DOHH2 (cell line): Measurements from ENCODE around the gene TMEM37.

Experiments
- H3F3A ChIP-seq: fragments of 200-600 bp; sonication (generic), shearing (Covaris generic); 2 replicates; pipeline ENCODE4 v1.6.0; 2016; ENCODE audit warnings: antibody characterized with exemption, mild to moderate bottlenecking; ENCODE audit not compliant: control insufficient read depth, insufficient read depth
- H3K27ac ChIP-seq: fragments of 200-600 bp; sonication (generic); 2 replicates; pipeline ENCODE4 v1.5.1; 2014; ENCODE audit warnings: low read depth, mild to moderate bottlenecking, low read length, moderate library complexity
- H3K27me3 ChIP-seq: fragments of 200-600 bp; sonication (generic); 2 replicates; pipeline ENCODE4 v1.6.1; 2014; ENCODE audit warnings: mild to moderate bottlenecking, low read length, mixed read lengths; ENCODE audit not compliant: control insufficient read depth
- H3K36me3 ChIP-seq: fragments of 200-600 bp; sonication (generic); 2 replicates; pipeline ENCODE4 v1.6.1; 2014; ENCODE audit warnings: mild to moderate bottlenecking, low read length, moderate library complexity, mixed read lengths; ENCODE audit not compliant: control insufficient read depth
- H3K4me1 ChIP-seq: fragments of 200-600 bp; sonication (generic); 2 replicates; pipeline ENCODE4 v1.6.1; 2014; ENCODE audit warnings: mild to moderate bottlenecking, low read length, mixed read lengths; ENCODE audit not compliant: control insufficient read depth
- H3K4me2 ChIP-seq: fragments of 200-600 bp; sonication (generic); 2 replicates; pipeline ENCODE4 v1.6.0; 2014; ENCODE audit warnings: mild to moderate bottlenecking, low read length, moderate library complexity
- H3K4me3 ChIP-seq: fragments of 200-600 bp; sonication (generic); 2 replicates; pipeline ENCODE4 v1.5.1; 2014; ENCODE audit warnings: mild to moderate bottlenecking, low read length, mixed read lengths
- H3K79me2 ChIP-seq: fragments of 200-600 bp; sonication (generic); 2 replicates; pipeline ENCODE4 v1.6.1; 2014; ENCODE audit warnings: mild to moderate bottlenecking, low read length, mixed read lengths; ENCODE audit not compliant: control insufficient read depth
- H3K9me2 ChIP-seq: fragments of 200-600 bp; sonication (generic); replicated peaks from 2 replicates; pipeline ENCODE4 v1.6.1; 2014; ENCODE audit warnings: mild to moderate bottlenecking, low read length, mixed read lengths; ENCODE audit not compliant: control insufficient read depth
- H3K9me3 ChIP-seq: fragments of 200-600 bp; sonication (generic); 2 replicates; pipeline ENCODE4 v1.6.1; 2014; ENCODE audit warnings: antibody characterized with exemption, low read length, mixed read lengths; ENCODE audit not compliant: control insufficient read depth, insufficient read depth
- H4K20me1 ChIP-seq: fragments of 200-600 bp; sonication (generic); 2 replicates; pipeline ENCODE4 v1.6.0; 2014; ENCODE audit warnings: low read depth, mild to moderate bottlenecking, antibody characterized with exemption, low read length, moderate library complexity; ENCODE audit not compliant: control insufficient read depth, insufficient read depth
- EZH2phosphoT487 ChIP-seq: fragments of 200-600 bp; sonication (generic); IDR thresholded peaks from 2 replicates; pipeline ENCODE4 v1.6.1; 2017; ENCODE audit warnings: borderline replicate concordance, mild to moderate bottlenecking, antibody characterized with exemption, low read length, moderate library complexity, mixed read lengths
- TF ChIP-seq, protein P1 (sequence below): fragments of 200-600 bp; sonication (generic); IDR thresholded peaks from one replicate; pipeline ENCODE4 v1.5.1; 2014; ENCODE audit warnings: antibody characterized with exemption, mild to moderate bottlenecking, low read depth, low read length; ENCODE audit not compliant: poor library complexity, severe bottlenecking

Gene TMEM37

DNA sequence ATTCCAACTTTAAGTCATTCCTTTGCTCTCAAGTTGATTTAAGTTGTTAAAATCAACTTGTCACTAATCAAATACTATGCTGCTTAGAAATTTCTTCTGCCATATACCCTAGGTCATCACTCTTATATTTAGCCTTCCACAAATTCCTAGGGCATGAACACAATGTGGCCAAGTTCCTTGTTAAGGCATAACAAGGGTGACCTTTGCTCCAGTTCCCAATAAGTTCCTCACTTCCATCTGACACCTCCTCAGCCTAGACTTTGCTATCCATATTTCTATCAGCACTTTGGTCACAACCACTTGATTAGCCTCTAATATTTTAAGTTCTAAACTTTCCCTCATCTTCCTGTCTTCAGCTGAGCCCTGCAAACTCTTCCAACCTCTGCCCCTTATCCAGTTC lies 9.9 kb upstream of the TMEM37 start:
- no peak overlapping the region for H3K4me2 ChIP-seq
- H3K4me1 ChIP-seq = no peaks in the 10 kb centered on the region
- TF ChIP-seq, protein P1, sequence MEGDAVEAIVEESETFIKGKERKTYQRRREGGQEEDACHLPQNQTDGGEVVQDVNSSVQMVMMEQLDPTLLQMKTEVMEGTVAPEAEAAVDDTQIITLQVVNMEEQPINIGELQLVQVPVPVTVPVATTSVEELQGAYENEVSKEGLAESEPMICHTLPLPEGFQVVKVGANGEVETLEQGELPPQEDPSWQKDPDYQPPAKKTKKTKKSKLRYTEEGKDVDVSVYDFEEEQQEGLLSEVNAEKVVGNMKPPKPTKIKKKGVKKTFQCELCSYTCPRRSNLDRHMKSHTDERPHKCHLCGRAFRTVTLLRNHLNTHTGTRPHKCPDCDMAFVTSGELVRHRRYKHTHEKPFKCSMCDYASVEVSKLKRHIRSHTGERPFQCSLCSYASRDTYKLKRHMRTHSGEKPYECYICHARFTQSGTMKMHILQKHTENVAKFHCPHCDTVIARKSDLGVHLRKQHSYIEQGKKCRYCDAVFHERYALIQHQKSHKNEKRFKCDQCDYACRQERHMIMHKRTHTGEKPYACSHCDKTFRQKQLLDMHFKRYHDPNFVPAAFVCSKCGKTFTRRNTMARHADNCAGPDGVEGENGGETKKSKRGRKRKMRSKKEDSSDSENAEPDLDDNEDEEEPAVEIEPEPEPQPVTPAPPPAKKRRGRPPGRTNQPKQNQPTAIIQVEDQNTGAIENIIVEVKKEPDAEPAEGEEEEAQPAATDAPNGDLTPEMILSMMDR = no peak
- no peak for TF ChIP-seq EZH2phosphoT487
- no peaks in the 10 kb centered on the region for H3F3A ChIP-seq
- H3K9me3 ChIP-seq = peaks cover 8% of the 10 kb centered on the region
- H3K79me2 ChIP-seq = no peaks in the 10 kb centered on the region
- no peaks in the 10 kb centered on the region for H4K20me1 ChIP-seq
- H3K36me3 ChIP-seq = no peaks in the 10 kb centered on the region
- H3K27ac ChIP-seq = no peak overlapping the region
- no peak overlapping the region for H3K4me3 ChIP-seq
- no peaks in the 10 kb centered on the region for H3K9me2 ChIP-seq
- peaks cover 58% of the 10 kb centered on the region for H3K27me3 ChIP-seq

DNA sequence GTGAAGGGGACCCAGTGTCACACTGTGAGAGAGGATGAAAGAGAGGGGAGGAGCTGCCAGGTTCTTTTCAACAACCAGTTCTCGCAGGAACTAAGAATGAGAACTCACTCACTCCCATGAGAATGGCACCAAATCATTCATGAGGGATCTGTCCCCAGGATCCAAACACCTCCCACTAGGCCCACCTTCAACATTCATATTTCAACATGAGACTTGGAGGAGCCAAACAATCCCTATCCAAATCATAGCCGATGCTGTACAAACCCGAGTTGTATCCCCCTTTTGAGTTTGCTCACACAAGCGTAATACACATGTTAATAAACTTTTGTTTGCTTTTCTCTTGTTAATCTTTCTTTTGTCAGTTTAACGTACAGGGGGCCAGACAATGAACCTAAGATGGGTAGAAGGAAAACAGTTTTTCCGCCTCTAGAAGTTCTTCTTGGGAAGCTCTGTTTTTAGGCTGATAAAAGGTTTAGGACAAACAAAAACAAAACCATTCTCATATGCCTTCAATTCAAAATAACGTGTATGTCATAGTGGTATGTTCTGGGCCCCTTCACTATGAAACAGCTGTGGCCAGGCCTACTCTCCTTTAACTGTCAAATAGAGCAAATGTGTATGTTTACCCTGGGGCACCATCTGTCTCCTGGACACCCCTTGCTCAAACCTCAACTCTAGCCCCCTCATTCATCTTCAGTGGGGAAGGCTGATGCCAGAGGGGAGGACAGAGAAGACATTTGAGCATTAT lies 9.1 kb upstream of the TMEM37 start:
- Histone ChIP-seq H3K36me3 (no peaks in the 10 kb centered on the region), H3K4me1 (no peaks in the 10 kb centered on the region), H3K4me3 (no peak overlapping the region), H3F3A (no peaks in the 10 kb centered on the region), H3K27me3 (peaks cover 64% of the 10 kb centered on the region), H3K79me2 (no peaks in the 10 kb centered on the region), H3K4me2 (no peak overlapping the region), H3K9me2 (no peaks in the 10 kb centered on the region), H3K27ac (no peak overlapping the region), H4K20me1 (no peaks in the 10 kb centered on the region), H3K9me3 (peaks cover 8% of the 10 kb centered on the region)
- TF ChIP-seq EZH2phosphoT487 = no peak
- TF ChIP-seq, protein P1 = no peak

DNA sequence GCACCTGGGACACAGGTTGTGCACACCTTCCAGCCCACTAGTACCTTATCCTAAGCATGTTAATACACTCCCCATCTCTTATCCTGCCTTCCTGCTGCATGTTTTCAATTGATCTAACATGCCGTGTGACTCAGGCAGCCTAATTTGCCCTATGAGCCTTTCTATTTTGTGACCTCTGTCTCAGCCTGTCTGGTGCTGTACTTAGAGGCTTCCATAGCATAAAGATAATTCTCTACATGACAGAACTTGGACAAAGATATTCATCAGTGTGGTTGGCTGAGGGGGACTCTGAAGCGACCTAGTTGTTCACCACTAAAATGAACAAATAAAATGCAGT lies 8.6 kb upstream of the TMEM37 start:
- Histone ChIP-seq H4K20me1 (no peaks in the 10 kb centered on the region), H3F3A (no peaks in the 10 kb centered on the region), H3K27me3 (peaks cover 70% of the 10 kb centered on the region), H3K9me3 (peaks cover 8% of the 10 kb centered on the region), H3K4me3 (no peak overlapping the region), H3K27ac (no peak overlapping the region), H3K9me2 (no peaks in the 10 kb centered on the region), H3K4me1 (no peaks in the 10 kb centered on the region), H3K4me2 (no peak overlapping the region), H3K79me2 (no peaks in the 10 kb centered on the region), H3K36me3 (no peaks in the 10 kb centered on the region)
- no peak for TF ChIP-seq EZH2phosphoT487
- TF ChIP-seq, protein P1 = no peak
